DOHH2 (cell line): ENCODE results near the gene CDH5.

Experiments
- H3F3A ChIP-seq: fragments of 200-600 bp; sonication (generic), shearing (Covaris generic); 2 replicates; pipeline ENCODE4 v1.6.0; 2016; ENCODE audit warnings: antibody characterized with exemption, mild to moderate bottlenecking; ENCODE audit not compliant: control insufficient read depth, insufficient read depth
- H3K27ac ChIP-seq: fragments of 200-600 bp; sonication (generic); 2 replicates; pipeline ENCODE4 v1.5.1; 2014; ENCODE audit warnings: low read depth, mild to moderate bottlenecking, low read length, moderate library complexity
- H3K27me3 ChIP-seq: fragments of 200-600 bp; sonication (generic); 2 replicates; pipeline ENCODE4 v1.6.1; 2014; ENCODE audit warnings: mild to moderate bottlenecking, low read length, mixed read lengths; ENCODE audit not compliant: control insufficient read depth
- H3K36me3 ChIP-seq: fragments of 200-600 bp; sonication (generic); 2 replicates; pipeline ENCODE4 v1.6.1; 2014; ENCODE audit warnings: mild to moderate bottlenecking, low read length, moderate library complexity, mixed read lengths; ENCODE audit not compliant: control insufficient read depth
- H3K4me1 ChIP-seq: fragments of 200-600 bp; sonication (generic); 2 replicates; pipeline ENCODE4 v1.6.1; 2014; ENCODE audit warnings: mild to moderate bottlenecking, low read length, mixed read lengths; ENCODE audit not compliant: control insufficient read depth
- H3K4me2 ChIP-seq: fragments of 200-600 bp; sonication (generic); 2 replicates; pipeline ENCODE4 v1.6.0; 2014; ENCODE audit warnings: mild to moderate bottlenecking, low read length, moderate library complexity
- H3K4me3 ChIP-seq: fragments of 200-600 bp; sonication (generic); 2 replicates; pipeline ENCODE4 v1.5.1; 2014; ENCODE audit warnings: mild to moderate bottlenecking, low read length, mixed read lengths
- H3K79me2 ChIP-seq: fragments of 200-600 bp; sonication (generic); 2 replicates; pipeline ENCODE4 v1.6.1; 2014; ENCODE audit warnings: mild to moderate bottlenecking, low read length, mixed read lengths; ENCODE audit not compliant: control insufficient read depth
- H3K9me2 ChIP-seq: fragments of 200-600 bp; sonication (generic); replicated peaks from 2 replicates; pipeline ENCODE4 v1.6.1; 2014; ENCODE audit warnings: mild to moderate bottlenecking, low read length, mixed read lengths; ENCODE audit not compliant: control insufficient read depth
- H3K9me3 ChIP-seq: fragments of 200-600 bp; sonication (generic); 2 replicates; pipeline ENCODE4 v1.6.1; 2014; ENCODE audit warnings: antibody characterized with exemption, low read length, mixed read lengths; ENCODE audit not compliant: control insufficient read depth, insufficient read depth
- H4K20me1 ChIP-seq: fragments of 200-600 bp; sonication (generic); 2 replicates; pipeline ENCODE4 v1.6.0; 2014; ENCODE audit warnings: low read depth, mild to moderate bottlenecking, antibody characterized with exemption, low read length, moderate library complexity; ENCODE audit not compliant: control insufficient read depth, insufficient read depth
- EZH2phosphoT487 ChIP-seq: fragments of 200-600 bp; sonication (generic); IDR thresholded peaks from 2 replicates; pipeline ENCODE4 v1.6.1; 2017; ENCODE audit warnings: borderline replicate concordance, mild to moderate bottlenecking, antibody characterized with exemption, low read length, moderate library complexity, mixed read lengths
- TF ChIP-seq, protein P1 (sequence below): fragments of 200-600 bp; sonication (generic); IDR thresholded peaks from one replicate; pipeline ENCODE4 v1.5.1; 2014; ENCODE audit warnings: antibody characterized with exemption, mild to moderate bottlenecking, low read depth, low read length; ENCODE audit not compliant: poor library complexity, severe bottlenecking

The CDH5 gene

DNA sequence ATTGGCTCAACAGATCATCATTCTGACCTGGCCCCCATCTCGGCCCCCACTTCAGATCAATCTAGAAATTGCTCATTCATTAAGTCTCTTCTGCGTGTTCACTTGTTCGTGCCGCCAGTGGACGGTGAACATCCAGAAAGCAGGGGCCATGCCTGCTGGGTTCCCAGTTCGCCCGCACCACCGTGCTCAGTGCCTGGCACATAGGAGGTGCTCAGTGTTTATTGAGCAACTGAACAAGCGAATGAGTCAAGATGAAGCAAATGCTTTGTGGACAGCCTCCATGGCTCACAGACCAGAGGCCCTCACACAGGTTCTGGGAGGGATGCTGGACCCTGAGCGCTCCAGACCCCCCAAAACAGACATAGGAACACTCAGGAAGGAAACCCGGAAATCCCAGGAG lies 74.5 kb downstream of the CDH5 start:
- TF ChIP-seq, protein P1, sequence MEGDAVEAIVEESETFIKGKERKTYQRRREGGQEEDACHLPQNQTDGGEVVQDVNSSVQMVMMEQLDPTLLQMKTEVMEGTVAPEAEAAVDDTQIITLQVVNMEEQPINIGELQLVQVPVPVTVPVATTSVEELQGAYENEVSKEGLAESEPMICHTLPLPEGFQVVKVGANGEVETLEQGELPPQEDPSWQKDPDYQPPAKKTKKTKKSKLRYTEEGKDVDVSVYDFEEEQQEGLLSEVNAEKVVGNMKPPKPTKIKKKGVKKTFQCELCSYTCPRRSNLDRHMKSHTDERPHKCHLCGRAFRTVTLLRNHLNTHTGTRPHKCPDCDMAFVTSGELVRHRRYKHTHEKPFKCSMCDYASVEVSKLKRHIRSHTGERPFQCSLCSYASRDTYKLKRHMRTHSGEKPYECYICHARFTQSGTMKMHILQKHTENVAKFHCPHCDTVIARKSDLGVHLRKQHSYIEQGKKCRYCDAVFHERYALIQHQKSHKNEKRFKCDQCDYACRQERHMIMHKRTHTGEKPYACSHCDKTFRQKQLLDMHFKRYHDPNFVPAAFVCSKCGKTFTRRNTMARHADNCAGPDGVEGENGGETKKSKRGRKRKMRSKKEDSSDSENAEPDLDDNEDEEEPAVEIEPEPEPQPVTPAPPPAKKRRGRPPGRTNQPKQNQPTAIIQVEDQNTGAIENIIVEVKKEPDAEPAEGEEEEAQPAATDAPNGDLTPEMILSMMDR, result no peak
- no peak for TF ChIP-seq EZH2phosphoT487
- H3K27me3 ChIP-seq, result 0 out of 2 replicates have a peak, but pooled peaks cover 3% of the 10 kb centered on the region
- no peak overlapping the region for H3K27ac ChIP-seq
- no peaks in the 10 kb centered on the region for H3K4me1 ChIP-seq
- no peaks in the 10 kb centered on the region for H3K9me2 ChIP-seq
- H3K9me3 ChIP-seq, result no peaks in the 10 kb centered on the region
- no peaks in the 10 kb centered on the region for H3F3A ChIP-seq
- no peaks in the 10 kb centered on the region for H3K79me2 ChIP-seq
- H3K4me3 ChIP-seq, result no peak overlapping the region
- no peak overlapping the region for H3K4me2 ChIP-seq
- H4K20me1 ChIP-seq, result no peaks in the 10 kb centered on the region
- no peaks in the 10 kb centered on the region for H3K36me3 ChIP-seq

DNA sequence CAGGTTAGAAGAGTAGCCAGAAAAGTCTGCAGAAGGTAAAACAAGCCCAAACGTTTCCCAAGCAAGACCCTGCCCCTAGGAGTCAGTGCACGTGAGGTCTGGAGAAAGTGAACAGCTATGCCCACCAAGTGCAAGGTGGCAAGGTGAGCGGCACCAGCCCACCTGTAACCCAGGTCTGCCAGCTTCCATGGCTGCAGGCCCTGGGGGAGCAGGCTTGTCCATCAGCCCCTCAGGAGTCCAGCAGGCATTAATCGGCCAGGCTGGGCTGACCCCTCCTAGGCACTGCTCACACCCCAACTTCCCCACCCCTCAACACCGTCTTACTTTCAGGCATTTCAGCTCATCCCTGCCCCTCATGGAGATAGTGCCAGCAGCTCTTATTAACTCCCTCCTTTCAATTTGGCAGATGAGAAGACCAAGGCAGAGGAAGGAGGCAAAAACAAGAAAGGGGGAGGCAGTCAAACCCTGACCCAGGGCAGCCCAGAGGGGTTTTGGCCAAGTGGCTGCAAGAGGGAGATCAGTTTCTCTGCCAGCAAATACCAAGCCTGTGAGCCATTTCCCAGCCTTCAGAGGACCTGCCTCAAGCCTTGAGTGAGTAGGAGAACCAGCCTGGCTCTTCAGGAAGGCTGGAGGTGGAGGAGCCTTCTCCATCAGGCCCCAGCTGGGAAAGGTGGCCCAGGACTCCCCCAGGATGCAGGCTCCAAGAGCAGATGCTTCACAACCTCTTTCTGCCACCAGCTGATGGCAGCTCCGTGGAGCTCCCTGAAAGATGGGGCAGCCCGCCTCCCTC lies 75.3 kb downstream of the CDH5 start:
- Histone ChIP-seq H3K79me2 (no peaks in the 10 kb centered on the region), H3K4me3 (no peak overlapping the region), H3K27ac (no peak overlapping the region), H3F3A (no peaks in the 10 kb centered on the region), H3K9me3 (no peaks in the 10 kb centered on the region), H3K4me2 (no peak overlapping the region), H3K9me2 (no peaks in the 10 kb centered on the region), H3K27me3 (0 out of 2 replicates have a peak, but pooled peaks cover 3% of the 10 kb centered on the region), H4K20me1 (no peaks in the 10 kb centered on the region), H3K4me1 (no peaks in the 10 kb centered on the region), H3K36me3 (no peaks in the 10 kb centered on the region)
- TF ChIP-seq EZH2phosphoT487, result no peak
- TF ChIP-seq, protein P1, result no peak

DNA sequence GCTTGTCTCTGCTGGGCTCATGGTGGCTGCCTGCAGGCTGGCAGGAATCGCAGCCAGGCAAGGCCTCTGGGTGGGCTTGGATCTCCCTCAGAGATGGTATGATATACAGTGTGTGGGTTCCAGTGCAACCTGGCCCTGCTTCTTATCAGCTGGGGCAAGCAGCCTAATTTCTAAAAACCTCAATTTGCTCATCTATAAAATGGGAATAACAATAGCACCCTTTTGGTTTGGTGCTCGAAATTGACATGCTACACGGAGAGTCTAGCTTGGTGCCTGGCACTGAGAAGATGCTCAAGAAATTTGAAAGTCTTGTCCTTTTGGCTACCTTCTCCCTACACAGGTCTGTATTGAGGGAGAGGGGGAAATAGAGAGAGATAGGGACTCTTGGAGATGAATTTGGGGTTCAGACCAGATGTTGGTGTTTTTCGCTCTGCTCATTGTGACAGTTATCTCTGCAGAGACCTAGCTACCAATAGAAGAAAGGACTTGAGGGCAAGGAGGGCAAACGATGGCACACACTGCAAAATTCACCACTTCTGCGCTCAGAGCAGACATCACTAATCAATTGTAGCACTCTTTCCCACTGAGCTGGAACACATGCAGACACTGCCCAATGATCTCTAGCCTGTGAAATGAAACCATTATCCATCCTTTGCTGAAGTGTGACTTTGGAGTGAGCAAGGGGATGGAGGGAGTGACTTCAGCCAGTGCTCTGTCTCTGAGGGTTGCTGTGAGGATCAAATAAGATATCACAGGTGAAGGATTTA lies 76.2 kb downstream of the CDH5 start:
- TF ChIP-seq, protein P1, result no peak
- TF ChIP-seq EZH2phosphoT487, result no peak
- no peak overlapping the region for H3K27ac ChIP-seq
- no peaks in the 10 kb centered on the region for H3K79me2 ChIP-seq
- H3K9me2 ChIP-seq, result no peaks in the 10 kb centered on the region
- no peaks in the 10 kb centered on the region for H3K4me1 ChIP-seq
- H3K9me3 ChIP-seq, result no peaks in the 10 kb centered on the region
- no peaks in the 10 kb centered on the region for H3F3A ChIP-seq
- H4K20me1 ChIP-seq, result no peaks in the 10 kb centered on the region
- no peak overlapping the region for H3K4me2 ChIP-seq
- 0 out of 2 replicates have a peak, but pooled peaks cover 3% of the 10 kb centered on the region for H3K27me3 ChIP-seq
- H3K36me3 ChIP-seq, result no peaks in the 10 kb centered on the region
- no peak overlapping the region for H3K4me3 ChIP-seq
